Epithelial cell of esophagus (primary cell): ENCODE results near the gene GLUD2.
A peak's percentile ranks its signal among the peaks of the same experiment; 100 is the strongest.

ENCODE experiments used
- DNase-seq: peaks from one replicate; pipeline ENCODE4 v3.0.0; 2010; ENCODE audit warnings: low read depth
- H3K4me3 ChIP-seq: 2 replicates; pipeline ENCODE4 v1.5.1; 2011; ENCODE audit warnings: mild to moderate bottlenecking, low read length, control low read depth
- CTCF ChIP-seq: IDR thresholded peaks from 2 replicates; pipeline ENCODE4 v1.5.1; 2011; ENCODE audit warnings: low read depth, mild to moderate bottlenecking, low read length, control low read depth, inconsistent platforms; ENCODE audit not compliant: insufficient read depth; ENCODE audit errors: missing control alignments

Gene GLUD2

GRCh38 chrX:121047441-121048419, at the start of gene GLUD2:
Gene GLUD2 (plus strand): TSS chrX:121047610. CDS start chrX:121047685, 75 bp downstream.
- H3K4me3 ChIP-seq, result peak within 1 kb of the TSS; percentile 15
- TF ChIP-seq CTCF, result peak; percentile 13
- peak; percentile 7 for DNase-seq

- no peak overlapping the region for H3K4me3 ChIP-seq
- DNase-seq, result no peak
- no peak for TF ChIP-seq CTCF
Observed at GRCh38 chrX:120999413-120999812, 48.0 kb upstream of the GLUD2 start.

- TF ChIP-seq CTCF, result peak; percentile 46
- DNase-seq, result peak; percentile 55
- H3K4me3 ChIP-seq, result no peak overlapping the region
Observed at GRCh38 chrX:121000589-121000988, 46.8 kb upstream of the GLUD2 start.

GRCh38 chrX:121008920-121009319, 38.5 kb upstream of the GLUD2 start:
- no peak for DNase-seq
- no peak for TF ChIP-seq CTCF
- no peak overlapping the region for H3K4me3 ChIP-seq

- no peak for DNase-seq
- H3K4me3 ChIP-seq, result no peak overlapping the region
- TF ChIP-seq CTCF, result no peak
Observed at GRCh38 chrX:121009764-121010163, 37.6 kb upstream of the GLUD2 start.

GRCh38 chrX:121010218-121010617, 37.2 kb upstream of the GLUD2 start:
- H3K4me3 ChIP-seq, result no peak overlapping the region
- DNase-seq, result no peak
- TF ChIP-seq CTCF, result no peak
